GM06990 (cell line): Measurements from ENCODE around the gene GSS.

ENCODE experiments used
- DNase-seq: peaks from one replicate; pipeline ENCODE4 v3.0.0-alpha.2; 2011; ENCODE audit not compliant: insufficient read length; ENCODE audit errors: extremely low read depth
- H3K27me3 ChIP-seq: replicated peaks from 2 replicates; pipeline ENCODE4 v1.6.0; 2011; ENCODE audit warnings: low read length; ENCODE audit not compliant: control insufficient read depth, insufficient read depth
- H3K36me3 ChIP-seq: 2 replicates; pipeline ENCODE4 v1.5.1; 2011; ENCODE audit warnings: low read length; ENCODE audit not compliant: control insufficient read depth, insufficient read depth
- H3K4me3 ChIP-seq: replicated peaks from 2 replicates; pipeline ENCODE4 v1.5.1; 2011; ENCODE audit warnings: low read depth, mild to moderate bottlenecking, control low read depth, low read length
- TF ChIP-seq, protein P1 (sequence below): IDR thresholded peaks from 2 replicates; pipeline ENCODE4 v1.5.1; 2011; ENCODE audit warnings: low read length, control low read depth, mild to moderate bottlenecking, inconsistent platforms; ENCODE audit not compliant: insufficient read depth, poor library complexity, severe bottlenecking

The GSS gene

DNA sequence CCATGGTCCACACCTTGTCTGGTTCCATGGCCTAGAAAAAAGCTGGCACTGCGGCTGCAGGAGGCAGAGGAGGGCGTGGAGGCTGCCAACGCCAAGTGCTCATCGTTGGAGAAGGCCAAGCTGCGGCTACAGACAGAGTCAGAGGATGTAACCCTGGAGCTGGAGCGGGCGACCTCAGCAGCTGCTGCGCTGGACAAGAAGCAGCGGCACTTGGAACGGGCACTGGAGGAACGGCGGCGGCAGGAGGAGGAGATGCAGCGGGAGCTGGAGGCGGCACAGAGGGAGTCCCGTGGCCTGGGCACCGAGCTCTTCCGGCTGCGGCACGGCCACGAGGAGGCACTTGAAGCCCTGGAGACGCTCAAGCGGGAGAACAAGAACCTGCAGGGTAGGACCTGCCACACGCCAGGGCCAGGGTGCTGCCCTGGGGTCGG, 43.4 kb upstream of the GSS start:
- Histone ChIP-seq H3K36me3 (peaks cover 58% of the 10 kb centered on the region), H3K27me3 (no peaks in the 10 kb centered on the region), H3K4me3 (no peak overlapping the region)
- TF ChIP-seq, protein P1, sequence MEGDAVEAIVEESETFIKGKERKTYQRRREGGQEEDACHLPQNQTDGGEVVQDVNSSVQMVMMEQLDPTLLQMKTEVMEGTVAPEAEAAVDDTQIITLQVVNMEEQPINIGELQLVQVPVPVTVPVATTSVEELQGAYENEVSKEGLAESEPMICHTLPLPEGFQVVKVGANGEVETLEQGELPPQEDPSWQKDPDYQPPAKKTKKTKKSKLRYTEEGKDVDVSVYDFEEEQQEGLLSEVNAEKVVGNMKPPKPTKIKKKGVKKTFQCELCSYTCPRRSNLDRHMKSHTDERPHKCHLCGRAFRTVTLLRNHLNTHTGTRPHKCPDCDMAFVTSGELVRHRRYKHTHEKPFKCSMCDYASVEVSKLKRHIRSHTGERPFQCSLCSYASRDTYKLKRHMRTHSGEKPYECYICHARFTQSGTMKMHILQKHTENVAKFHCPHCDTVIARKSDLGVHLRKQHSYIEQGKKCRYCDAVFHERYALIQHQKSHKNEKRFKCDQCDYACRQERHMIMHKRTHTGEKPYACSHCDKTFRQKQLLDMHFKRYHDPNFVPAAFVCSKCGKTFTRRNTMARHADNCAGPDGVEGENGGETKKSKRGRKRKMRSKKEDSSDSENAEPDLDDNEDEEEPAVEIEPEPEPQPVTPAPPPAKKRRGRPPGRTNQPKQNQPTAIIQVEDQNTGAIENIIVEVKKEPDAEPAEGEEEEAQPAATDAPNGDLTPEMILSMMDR, result no peak
- no peak for DNase-seq

DNA sequence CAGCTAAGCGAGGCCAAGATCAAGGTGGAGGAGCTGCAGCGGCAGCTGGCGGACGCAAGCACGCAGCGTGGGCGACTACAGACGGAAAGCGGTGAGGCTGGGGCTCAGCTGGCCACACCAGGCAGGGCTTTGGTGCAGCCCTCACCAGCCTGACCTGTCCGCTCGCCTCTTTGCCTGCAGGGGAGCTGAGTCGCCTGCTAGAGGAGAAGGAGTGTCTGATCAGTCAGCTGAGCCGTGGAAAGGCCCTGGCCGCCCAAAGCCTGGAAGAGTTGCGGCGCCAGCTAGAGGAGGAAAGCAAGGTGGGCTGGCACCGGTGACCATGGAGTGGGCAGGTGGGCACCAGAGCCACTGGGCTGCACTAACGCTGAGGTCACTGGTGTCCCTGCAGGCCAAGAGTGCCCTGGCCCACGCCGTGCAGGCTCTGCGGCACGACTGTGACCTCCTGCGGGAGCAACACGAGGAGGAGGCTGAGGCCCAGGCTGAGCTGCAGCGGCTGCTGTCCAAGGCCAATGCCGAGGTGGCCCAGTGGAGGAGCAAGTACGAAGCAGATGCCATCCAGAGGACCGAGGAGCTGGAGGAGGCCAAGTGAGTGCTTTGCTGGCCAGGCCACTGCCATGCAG, 42.8 kb upstream of the GSS start:
- peaks cover 53% of the 10 kb centered on the region for H3K36me3 ChIP-seq
- no peaks in the 10 kb centered on the region for H3K27me3 ChIP-seq
- DNase-seq, result no peak
- TF ChIP-seq, protein P1, result no peak
- no peak overlapping the region for H3K4me3 ChIP-seq

DNA sequence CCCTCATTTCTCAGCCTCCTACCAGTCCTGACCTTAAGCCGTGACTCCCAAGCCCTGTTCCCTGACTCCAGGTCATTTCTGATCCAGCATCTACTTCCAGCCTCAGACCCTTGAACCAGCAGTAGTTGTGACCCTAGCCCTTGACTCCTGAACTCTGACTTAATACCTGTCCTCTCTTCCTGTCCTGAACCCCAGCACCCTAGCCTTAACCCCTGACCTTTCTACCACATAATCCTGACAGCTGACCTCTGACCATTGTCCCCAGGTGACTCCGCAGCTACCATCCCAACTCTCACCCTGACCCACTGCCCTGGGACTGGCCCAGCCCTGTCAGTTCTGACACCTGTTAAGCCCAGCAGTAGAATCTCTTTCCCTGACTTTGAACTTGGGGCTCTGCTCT, 42.2 kb upstream of the GSS start:
- Histone ChIP-seq H3K36me3 (peaks cover 50% of the 10 kb centered on the region), H3K4me3 (no peak overlapping the region), H3K27me3 (no peaks in the 10 kb centered on the region)
- TF ChIP-seq, protein P1, result no peak
- DNase-seq, result no peak

DNA sequence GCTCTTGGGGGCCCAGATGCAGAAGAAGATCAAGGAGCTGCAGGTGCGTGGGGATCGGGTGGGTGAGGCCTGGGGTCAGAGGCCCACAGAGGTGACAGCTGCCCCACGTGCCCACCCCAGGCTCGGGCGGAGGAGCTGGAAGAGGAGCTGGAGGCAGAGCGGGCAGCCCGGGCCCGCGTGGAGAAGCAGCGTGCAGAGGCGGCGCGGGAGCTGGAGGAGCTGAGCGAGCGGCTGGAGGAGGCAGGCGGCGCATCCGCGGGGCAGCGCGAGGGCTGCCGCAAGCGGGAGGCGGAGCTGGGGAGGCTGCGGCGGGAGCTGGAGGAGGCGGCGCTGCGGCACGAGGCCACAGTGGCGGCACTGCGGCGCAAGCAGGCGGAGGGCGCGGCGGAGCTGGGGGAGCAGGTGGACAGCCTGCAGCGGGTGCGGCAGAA, 41.5 kb upstream of the GSS start:
- no peaks in the 10 kb centered on the region for H3K27me3 ChIP-seq
- no peak for DNase-seq

DNA sequence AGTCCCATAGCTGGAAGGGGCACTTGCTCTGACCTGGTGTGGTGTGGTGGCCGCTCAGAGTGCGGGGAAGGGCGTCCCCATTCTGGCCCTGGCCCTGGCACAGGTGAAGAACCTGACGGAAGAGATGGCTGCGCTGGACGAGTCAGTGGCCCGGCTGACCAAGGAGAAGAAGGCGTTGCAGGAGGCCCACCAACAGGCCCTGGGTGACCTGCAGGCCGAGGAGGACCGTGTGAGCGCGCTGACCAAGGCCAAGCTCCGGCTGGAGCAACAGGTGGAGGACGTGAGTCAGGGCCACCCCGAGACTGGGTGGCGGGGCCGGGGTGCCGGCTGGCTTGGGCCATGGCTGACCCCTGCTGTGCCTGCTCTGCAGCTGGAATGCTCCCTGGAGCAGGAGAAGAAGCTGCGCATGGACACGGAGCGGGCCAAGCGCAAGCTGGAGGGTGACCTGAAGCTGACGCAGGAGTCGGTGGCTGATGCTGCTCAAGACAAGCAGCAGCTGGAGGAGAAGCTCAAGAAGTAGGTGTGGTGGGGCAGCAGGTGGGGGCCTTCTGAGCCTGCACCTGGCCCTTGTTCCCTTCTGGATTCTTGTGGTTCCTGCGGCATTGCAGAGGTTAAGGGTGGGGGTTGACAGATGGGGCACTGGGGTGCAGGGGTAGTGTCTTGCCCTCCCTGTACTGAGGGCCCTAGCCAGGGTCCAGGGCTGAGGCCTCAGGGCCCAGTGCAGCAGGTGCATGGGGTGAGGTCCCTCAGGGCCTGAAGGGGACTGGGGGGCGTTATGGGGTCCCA, 40.8 kb upstream of the GSS start:
- H3K36me3 ChIP-seq, result peaks cover 41% of the 10 kb centered on the region
- TF ChIP-seq, protein P1, result no peak
- no peak overlapping the region for H3K4me3 ChIP-seq
- H3K27me3 ChIP-seq, result no peaks in the 10 kb centered on the region
- no peak for DNase-seq

More for the DNA sequence above, 41.5 kb upstream of the GSS start:
- no peak overlapping the region for H3K4me3 ChIP-seq
- H3K36me3 ChIP-seq, result peaks cover 47% of the 10 kb centered on the region
- TF ChIP-seq, protein P1, result no peak
